Measurements from ENCODE around the gene DIS3L2.

The DIS3L2 gene

DNA sequence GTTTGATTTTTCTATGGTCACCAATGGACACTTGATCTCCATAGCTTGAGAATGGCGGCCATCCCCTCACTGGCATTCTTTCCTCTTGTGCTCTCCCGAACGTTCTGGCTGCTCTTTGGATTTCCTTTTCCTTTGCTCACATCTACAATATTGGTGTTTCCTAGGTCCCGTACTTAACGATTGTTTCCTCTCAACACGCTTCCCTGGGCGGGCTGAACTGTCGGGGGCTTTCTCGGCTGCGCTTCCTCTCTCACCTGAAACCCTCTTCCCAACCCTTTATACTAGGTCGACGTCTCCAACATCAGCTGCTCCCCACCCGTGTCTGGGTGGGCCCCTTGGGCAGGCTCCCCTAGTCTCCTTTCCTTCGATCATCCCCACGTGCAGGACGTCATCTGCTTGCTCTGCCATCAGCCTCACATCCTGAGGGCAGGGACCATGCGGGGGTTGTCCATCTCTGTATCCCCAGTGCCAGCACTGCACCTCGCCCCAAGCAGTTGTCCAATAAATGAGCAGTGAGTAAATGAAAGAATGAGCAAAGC is 634 bp upstream of the DIS3L2 start:
- DNase-seq, result peak; percentile 10 to 13

GRCh38 chr2:231965102-231965501 is 3.6 kb downstream of the DIS3L2 start:
- no peak for DNase-seq

GRCh38 chr2:231966886-231967285 is 5.4 kb downstream of the DIS3L2 start:
- DNase-seq, result no peak

DNA sequence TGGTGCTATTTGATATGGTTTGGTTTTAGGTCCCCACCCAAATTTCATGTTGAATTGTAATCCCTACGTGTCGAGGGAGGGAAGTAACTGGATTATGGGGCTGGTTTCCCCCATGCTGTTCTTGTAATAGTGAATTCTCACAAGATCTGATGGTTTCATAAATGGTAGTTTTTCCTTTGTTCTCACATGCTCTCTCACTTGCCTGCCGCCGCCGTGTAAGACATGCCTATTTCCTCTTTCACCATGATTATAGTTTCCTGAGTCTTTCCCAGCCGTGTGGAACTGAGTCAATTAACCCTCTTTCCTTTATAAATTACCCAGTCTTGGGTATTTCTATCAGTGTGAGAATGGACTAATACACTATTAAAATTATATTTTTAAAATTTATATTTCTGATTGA is 7.3 kb downstream of the DIS3L2 start:
- no peak for DNase-seq

DNA sequence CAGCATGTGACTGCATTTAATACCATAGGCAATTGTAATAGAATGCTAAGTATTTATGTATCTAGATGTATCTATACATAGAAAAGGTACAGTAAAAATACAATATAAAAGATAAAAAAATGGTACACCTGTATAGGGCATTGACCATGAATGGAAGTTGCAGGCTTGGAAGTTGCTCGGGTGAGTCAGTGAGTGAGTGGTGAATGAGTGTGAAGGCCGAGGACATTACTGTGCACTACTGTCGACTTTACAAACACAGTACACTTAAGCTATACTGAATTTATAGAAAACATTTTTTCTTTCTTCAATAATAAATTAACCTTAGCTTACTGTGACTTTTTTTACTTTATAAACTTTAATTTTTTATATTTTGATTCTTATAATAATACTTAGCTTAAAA is 8.9 kb downstream of the DIS3L2 start:
- no peak for DNase-seq

- no peak for DNase-seq
These were observed 13.5 kb downstream of the DIS3L2 start for GRCh38 chr2:231975001-231975400.

DNA sequence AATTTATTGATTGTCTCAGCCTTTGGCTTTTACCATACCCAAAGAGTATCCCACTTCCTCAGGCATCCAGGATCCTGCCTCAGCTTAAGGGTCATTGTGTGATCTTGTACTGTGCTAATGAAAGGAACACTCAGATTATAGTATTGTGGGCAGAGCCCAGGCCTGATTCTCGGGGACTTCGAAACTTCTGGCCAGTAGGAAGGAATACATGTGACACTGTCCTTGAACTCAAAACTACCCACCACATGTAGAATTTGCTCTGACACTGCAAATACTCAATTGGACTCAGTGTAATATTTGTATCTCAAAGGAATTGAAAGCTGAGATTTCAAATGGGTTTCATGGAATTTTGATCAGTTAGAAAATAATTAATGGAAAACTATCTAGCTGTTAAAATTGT is 15.9 kb downstream of the DIS3L2 start:
- DNase-seq, result no peak

DNA sequence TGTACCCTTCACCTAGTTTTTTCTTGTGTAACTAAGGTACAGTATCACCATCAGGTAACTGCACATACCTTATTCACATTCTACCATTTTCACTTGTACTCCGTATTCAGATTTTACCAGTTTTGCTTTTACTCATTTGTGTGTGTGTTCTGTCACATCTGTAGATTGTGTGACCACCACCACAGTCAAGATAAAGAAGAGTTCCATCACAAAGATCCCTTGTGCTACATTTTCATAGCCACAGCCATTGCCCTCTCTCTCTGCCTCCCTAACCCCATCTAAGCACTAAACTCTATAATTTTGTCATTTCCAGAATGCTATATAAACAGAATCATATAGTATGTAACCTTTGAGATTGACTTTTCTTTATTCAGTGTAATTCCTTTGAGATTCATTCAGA is 23.5 kb downstream of the DIS3L2 start:
- no peak for DNase-seq

GRCh38 chr2:231985823-231986261 is 24.3 kb downstream of the DIS3L2 start:
- DNase-seq, result no peak

DNA sequence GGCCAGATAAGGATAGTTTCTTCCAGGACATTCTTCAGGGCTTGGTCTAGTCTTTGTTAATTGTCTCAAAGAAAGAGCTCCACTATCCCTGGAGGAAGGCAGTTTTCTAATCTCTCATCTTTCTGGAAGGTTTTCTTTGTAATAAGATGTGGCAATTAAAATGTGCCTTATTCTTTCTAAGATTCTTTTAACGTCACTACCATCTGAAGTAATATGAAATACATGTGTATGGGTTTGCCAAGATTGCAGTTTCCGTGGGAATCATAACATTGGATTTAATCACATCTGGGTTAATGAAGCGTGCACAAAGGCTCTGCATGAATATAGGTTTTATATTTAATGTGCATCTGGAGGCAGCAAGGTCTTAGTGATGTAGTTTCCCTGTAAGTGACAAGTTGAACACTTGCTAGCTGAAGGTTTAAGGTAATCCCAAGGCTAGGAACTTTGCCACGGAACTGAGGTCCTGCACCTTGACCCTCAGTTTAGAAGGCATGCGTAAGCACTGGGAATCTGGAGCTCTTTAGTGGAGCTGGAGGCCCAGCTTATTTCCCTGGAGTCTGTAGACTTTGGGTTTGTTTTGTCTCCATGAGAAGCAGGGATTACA is 25.7 kb downstream of the DIS3L2 start:
- DNase-seq, result no peak

- DNase-seq, result no peak
These were observed 26.8 kb downstream of the DIS3L2 start for GRCh38 chr2:231988179-231988866.

GRCh38 chr2:231991664-231992063 is 30.2 kb downstream of the DIS3L2 start:
- DNase-seq, result no peak

- no peak for DNase-seq
These were observed 31.4 kb downstream of the DIS3L2 start for GRCh38 chr2:231992888-231993287.

DNA sequence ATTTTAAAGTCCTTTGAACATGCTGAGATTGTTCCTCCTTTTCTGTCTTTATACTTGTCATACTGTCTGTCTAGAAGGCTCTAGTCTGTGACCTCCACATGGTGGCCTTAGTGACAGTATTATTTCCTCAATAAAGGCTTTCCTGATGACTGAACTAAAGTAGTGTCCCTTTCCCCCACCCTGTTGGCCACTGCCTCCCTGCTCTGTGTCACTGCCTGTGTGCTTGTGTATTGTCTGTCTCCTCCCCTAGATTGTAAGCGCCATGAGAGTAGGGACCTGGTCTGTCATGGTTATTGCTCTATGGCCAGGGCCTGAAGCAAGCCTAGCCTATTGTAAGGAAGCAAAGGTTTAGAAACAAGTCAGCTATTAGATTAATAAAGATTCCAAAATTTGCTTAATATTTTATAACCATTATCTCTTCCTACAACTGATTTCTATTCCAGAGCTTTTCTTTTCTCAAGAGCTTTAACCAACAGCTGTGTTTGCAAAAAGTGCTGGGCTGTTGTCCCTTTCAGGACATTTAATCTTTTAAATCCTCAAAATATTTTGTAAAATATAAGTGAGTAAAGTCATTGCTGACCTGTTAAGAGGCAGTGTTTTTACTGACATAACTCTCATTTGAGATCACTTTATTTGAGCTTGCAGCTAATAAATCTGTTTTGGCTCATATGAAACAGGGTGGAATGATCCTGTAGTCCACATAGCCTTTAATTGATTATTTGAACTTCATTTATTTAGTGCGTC is 35.5 kb downstream of the DIS3L2 start:
- DNase-seq, result no peak

GRCh38 chr2:231998046-231998445 is 36.5 kb downstream of the DIS3L2 start:
- DNase-seq, result no peak

DNA sequence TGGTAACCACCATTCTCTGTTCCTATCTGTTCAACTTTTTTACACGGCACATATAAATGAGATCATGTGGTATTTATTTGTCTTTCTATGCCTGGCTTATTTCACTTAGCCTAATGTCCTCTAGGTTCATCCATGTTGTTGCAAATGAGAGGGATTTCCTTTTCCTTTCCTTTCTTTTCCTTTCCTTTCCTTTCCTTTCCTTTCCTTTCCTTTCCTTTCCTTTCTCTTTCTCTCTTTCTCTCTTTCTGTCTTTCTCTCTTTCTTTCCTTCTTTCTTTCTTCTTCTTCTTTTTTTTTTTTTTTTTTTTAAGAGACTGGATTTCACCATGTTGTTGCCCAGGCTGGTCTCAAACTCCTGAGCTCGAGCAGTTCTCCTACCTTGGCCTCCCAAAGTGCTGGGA is 38.9 kb downstream of the DIS3L2 start:
- DNase-seq, result no peak

GRCh38 chr2:232001073-232001472 is 39.6 kb downstream of the DIS3L2 start:
- no peak for DNase-seq

DNA sequence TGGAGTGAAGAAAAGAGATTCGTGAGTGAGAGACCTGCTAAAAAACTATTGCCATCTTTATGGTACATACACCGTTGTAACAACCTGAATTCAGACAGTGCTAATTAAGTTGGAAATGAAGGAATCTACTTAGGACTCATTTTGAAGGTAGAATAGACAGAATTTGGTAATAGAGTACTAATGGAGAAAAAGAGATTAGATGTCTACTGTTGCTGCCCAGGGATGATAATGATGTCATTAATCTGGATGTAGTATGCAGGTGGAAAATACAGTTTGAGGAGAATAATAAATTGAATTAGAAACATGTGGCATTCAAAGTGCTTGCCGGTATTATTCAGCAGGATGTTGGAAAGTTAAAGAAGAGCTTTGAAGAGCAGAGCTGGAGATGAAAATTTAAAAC is 44.7 kb downstream of the DIS3L2 start:
- no peak for DNase-seq

GRCh38 chr2:232008907-232009638 is 47.6 kb downstream of the DIS3L2 start:
- no peak for DNase-seq

GRCh38 chr2:232009639-232010274 is 48.2 kb downstream of the DIS3L2 start:
- DNase-seq, result no peak

DNA sequence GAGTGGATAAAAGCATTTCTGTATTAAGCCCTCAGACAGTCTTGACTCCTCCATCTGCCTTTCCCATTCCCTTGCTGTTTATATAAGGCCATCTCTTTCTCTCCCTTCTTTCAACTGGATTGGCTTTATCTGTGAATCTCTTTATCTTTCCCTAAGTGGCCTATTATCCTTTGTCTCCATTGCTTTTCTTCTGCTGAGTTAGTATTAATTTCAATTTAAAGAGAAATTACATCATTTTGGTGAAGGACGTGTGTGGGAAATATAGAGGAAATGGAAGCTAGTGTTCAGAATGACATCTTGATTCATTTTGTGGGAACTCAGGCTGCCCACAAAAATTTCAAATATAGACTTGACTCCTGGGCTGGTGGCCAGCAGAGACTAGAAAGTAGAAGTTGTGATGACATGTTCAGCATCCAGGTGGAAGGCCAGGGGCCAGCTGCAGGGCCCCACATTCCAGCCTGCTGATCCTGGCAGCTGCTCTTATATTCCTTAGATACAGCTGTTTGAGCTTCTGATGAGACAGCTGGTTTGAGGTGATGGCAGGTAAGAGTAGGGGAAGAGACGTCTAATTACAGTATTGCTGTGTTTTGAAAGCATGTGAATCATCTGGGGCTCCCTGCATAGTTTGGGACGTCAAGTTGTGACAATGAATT is 52.3 kb downstream of the DIS3L2 start:
- DNase-seq, result no peak

GRCh38 chr2:232014681-232015080 is 53.2 kb downstream of the DIS3L2 start:
- no peak for DNase-seq
